ENCODE data around the gene TSC2. TPM values are rescaled to one million over a fixed set of nuclear protein-coding genes. Genes with fewer than 3 reads are reported as not detected.

TSC2 gene
- total RNA-seq, 1 experiment from 2014 or later = 59.3 TPM

DNA sequence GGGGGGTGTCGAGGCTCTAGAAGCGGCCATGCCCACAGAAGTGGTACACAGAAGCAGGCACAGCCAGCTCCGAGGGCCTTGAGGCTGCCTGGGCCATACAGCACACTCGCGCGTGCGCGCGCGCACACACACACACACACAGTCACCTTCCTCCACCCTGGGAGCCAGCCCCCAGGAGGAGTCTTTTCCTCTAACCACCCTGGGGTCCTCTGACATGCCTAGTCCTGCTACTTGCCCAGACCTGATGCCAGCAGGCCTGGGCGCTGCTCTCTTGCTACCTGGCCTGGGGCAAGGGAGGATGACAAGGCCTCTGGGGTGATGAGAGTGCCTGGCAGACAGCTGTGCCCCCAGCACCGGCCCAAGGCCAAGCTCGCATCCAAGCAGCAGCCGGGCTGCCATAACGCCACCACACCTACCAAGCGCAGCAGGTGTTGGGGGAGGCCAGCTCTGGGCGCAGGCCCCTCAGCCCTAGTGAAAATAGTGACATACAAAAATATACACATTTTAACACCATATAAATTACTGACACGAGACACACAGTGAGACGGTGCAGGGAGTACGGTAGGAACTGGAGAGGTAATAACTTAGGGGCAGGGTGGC, 41.1 kb downstream of the TSC2 start:
- Histone ChIP-seq H3K9me2 (replicated peaks; ENCODE audit: low read length) (no peaks in the 10 kb centered on the region), H3K4me1 (ENCODE audit: insufficient read depth, low read length) (peaks cover 8% of the 10 kb centered on the region), H3K27ac (ENCODE audit: low read length) (no peak overlapping the region), H3K79me2 (ENCODE audit: low read length) (no peaks in the 10 kb centered on the region), H3K4me2 (ENCODE audit: low read length) (no peak overlapping the region), H3K4me3 (ENCODE audit: low read length) (no peak overlapping the region), H3K27me3 (ENCODE audit: low read length) (no peaks in the 10 kb centered on the region), H3F3A (ENCODE audit: low read length, unreplicated experiment) (no peaks in the 10 kb centered on the region), H3K36me3 (ENCODE audit: low read depth, low read length) (no peaks in the 10 kb centered on the region), H4K20me1 (ENCODE audit: low read length) (no peaks in the 10 kb centered on the region), H2AFZ (ENCODE audit: low read length) (no peak overlapping the region), H3K9ac (ENCODE audit: low read length) (no peak overlapping the region), H3K9me3 (ENCODE audit: low read length) (no peaks in the 10 kb centered on the region)
- intact Hi-C loops (cut with micrococcal nuclease) = no loop called here
- ChIA-PET CTCF (no interaction called here), POLR2A (ENCODE audit: unreplicated experiment) (no interaction called here)
- BruUV-seq (replicated peaks) = TSS peak; percentile 23
- TF ChIP-seq EZH2phosphoT487 (IDR thresholded peaks at IDR 0.05; ENCODE audit: borderline replicate concordance, low read length) (no peak), EZH2 (IDR thresholded peaks at IDR 0.05; ENCODE audit: low read length, unreplicated experiment) (no peak)
- TF ChIP-seq, protein P1, sequence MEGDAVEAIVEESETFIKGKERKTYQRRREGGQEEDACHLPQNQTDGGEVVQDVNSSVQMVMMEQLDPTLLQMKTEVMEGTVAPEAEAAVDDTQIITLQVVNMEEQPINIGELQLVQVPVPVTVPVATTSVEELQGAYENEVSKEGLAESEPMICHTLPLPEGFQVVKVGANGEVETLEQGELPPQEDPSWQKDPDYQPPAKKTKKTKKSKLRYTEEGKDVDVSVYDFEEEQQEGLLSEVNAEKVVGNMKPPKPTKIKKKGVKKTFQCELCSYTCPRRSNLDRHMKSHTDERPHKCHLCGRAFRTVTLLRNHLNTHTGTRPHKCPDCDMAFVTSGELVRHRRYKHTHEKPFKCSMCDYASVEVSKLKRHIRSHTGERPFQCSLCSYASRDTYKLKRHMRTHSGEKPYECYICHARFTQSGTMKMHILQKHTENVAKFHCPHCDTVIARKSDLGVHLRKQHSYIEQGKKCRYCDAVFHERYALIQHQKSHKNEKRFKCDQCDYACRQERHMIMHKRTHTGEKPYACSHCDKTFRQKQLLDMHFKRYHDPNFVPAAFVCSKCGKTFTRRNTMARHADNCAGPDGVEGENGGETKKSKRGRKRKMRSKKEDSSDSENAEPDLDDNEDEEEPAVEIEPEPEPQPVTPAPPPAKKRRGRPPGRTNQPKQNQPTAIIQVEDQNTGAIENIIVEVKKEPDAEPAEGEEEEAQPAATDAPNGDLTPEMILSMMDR (conservative IDR thresholded peaks at IDR 0.05; ENCODE audit: low read depth, low read length) = no peak
- DNase-seq = no peak
- no peak for ATAC-seq

DNA sequence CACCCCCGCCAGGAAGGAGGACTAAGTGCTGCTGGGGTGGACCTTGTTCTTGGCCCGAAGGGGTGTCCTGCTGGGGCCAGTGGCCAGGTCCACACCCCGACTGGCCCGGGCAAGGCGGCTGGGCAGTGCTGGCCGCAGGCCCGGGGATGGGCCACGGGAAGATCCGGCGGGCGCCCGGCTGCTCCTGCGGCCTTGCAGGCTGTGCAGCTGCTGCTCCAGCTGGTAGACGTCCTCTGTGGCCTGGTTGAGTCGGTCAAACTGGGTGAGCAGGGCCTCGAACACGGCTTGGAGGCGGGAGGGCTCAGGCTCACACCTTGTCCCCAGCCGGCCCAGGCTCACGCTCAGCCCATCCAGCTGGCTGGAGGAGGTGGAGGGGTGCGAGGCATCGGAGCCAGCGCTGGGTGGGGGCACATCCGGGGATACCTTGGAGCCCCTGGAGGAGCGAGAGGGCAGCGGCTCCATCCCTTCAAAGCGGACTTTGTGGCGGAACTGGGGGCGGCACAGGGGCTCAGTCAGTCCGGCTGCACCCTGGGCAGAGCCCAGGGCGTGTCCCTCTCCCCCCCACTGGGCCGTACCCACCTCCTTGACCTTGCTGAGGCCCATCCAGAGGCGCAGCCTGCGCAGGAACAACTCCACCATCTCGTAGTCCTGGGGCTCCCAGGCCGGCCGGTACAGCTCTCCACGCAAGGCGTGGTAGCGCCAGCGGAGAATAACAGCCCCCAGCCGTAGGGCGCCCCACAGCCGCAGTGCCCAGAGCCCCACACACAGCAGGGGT, 42.1 kb downstream of the TSC2 start:
- intact Hi-C loops (cut with micrococcal nuclease) = no loop called here
- ATAC-seq (no peak), DNase-seq (no peak)
- H3K27ac ChIP-seq (ENCODE audit: low read length) = no peak overlapping the region
- H3K4me1 ChIP-seq (ENCODE audit: insufficient read depth, low read length) = peaks cover 8% of the 10 kb centered on the region
- H4K20me1 ChIP-seq (ENCODE audit: low read length) = no peaks in the 10 kb centered on the region
- H3K79me2 ChIP-seq (ENCODE audit: low read length) = no peaks in the 10 kb centered on the region
- no peaks in the 10 kb centered on the region for H3K27me3 ChIP-seq (ENCODE audit: low read length)
- H3F3A ChIP-seq (ENCODE audit: low read length, unreplicated experiment) = no peaks in the 10 kb centered on the region
- H3K9ac ChIP-seq (ENCODE audit: low read length) = no peak overlapping the region
- H3K9me2 ChIP-seq (replicated peaks; ENCODE audit: low read length) = no peaks in the 10 kb centered on the region
- no peaks in the 10 kb centered on the region for H3K36me3 ChIP-seq (ENCODE audit: low read depth, low read length)
- BruUV-seq (replicated peaks) = no TSS peak
- ChIA-PET POLR2A (ENCODE audit: unreplicated experiment) (interaction anchor here (0.6 kb wide), 1 partner anchor 51 kb away, joined by 4 read pairs; no protein-coding TSS in a partner anchor), CTCF (interaction anchor here (0.6 kb wide), 1 partner anchor 46 kb away, joined by 3 read pairs; the partner anchor contains the start of gene PKD1)
- no peak overlapping the region for H3K4me3 ChIP-seq (ENCODE audit: low read length)
- H3K4me2 ChIP-seq (ENCODE audit: low read length) = no peak overlapping the region
- no peak overlapping the region for H2AFZ ChIP-seq (ENCODE audit: low read length)
- TF ChIP-seq EZH2phosphoT487 (IDR thresholded peaks at IDR 0.05; ENCODE audit: borderline replicate concordance, low read length) (no peak), EZH2 (IDR thresholded peaks at IDR 0.05; ENCODE audit: low read length, unreplicated experiment) (no peak)
- TF ChIP-seq, protein P1 (conservative IDR thresholded peaks at IDR 0.05; ENCODE audit: low read depth, low read length) = no peak
- no peaks in the 10 kb centered on the region for H3K9me3 ChIP-seq (ENCODE audit: low read length)

DNA sequence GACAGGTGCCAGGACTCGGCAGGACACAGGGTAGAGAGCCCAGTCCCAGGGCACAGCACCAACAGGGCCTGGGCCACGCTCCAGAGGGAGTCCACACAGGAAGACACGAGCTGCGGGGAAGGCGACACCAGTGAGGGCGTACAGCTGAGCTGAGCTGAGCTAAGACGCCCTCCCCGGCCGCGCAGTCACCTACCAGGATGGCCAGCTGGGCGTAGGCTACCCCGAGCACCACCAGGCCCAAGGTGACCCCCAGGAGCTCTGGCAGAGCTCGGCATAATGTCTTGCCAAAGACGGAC, 42.6 kb downstream of the TSC2 start:
- intact Hi-C loops (cut with micrococcal nuclease) = no loop called here
- no peak for ATAC-seq
- no peak overlapping the region for H3K27ac ChIP-seq (ENCODE audit: low read length)

More for the DNA sequence above, 42.6 kb downstream of the TSC2 start:
- TF ChIP-seq EZH2 (IDR thresholded peaks at IDR 0.05; ENCODE audit: low read length, unreplicated experiment) (no peak), EZH2phosphoT487 (IDR thresholded peaks at IDR 0.05; ENCODE audit: borderline replicate concordance, low read length) (no peak)
- Histone ChIP-seq H3K9me3 (ENCODE audit: low read length) (no peaks in the 10 kb centered on the region), H3K36me3 (ENCODE audit: low read depth, low read length) (no peaks in the 10 kb centered on the region), H3K9ac (ENCODE audit: low read length) (no peak overlapping the region; the same call in 1 of the 2 replicates), H3F3A (ENCODE audit: low read length, unreplicated experiment) (no peaks in the 10 kb centered on the region), H4K20me1 (ENCODE audit: low read length) (no peaks in the 10 kb centered on the region), H3K9me2 (replicated peaks; ENCODE audit: low read length) (no peaks in the 10 kb centered on the region), H2AFZ (ENCODE audit: low read length) (no peak overlapping the region), H3K4me3 (ENCODE audit: low read length) (peak overlapping the region; percentile 48), H3K4me1 (ENCODE audit: insufficient read depth, low read length) (peaks cover 8% of the 10 kb centered on the region), H3K4me2 (ENCODE audit: low read length) (peak overlapping the region; percentile 60), H3K27me3 (ENCODE audit: low read length) (no peaks in the 10 kb centered on the region), H3K79me2 (ENCODE audit: low read length) (no peaks in the 10 kb centered on the region)
- BruUV-seq (replicated peaks) = no TSS peak
- ChIA-PET POLR2A (ENCODE audit: unreplicated experiment) (interaction anchor here (0.6 kb wide), 1 partner anchor 51 kb away, joined by 4 read pairs; no protein-coding TSS in a partner anchor), CTCF (interaction anchor here (0.6 kb wide), 1 partner anchor 45 kb away, joined by 3 read pairs; the partner anchor contains the start of gene PKD1)
- DNase-seq = no peak

All from PC-3 (cell line).